NCI-H1694 treated with DMSO at 0.1 percent for 48 hours (cell line): ENCODE results near the gene CYP2A7.
A peak's percentile ranks its signal among the peaks of the same experiment; 100 is the strongest.
"Not testable (repeated sequence)": the region's sequence is repeated elsewhere in the genome, so short reads cannot be mapped to it uniquely, and the experiment has no call there.

Experiments used
- DNase-seq: peaks from one replicate; lab custom pipeline; 2025; lab: John Stamatoyannopoulos, UW

CYP2A7 gene

GRCh38 chr19:40882062-40882461 is at the start of gene CYP2A7:
Gene CYP2A7, minus strand, starts transcription at chr19:40882231. Its CDS starts 21 bp downstream, at chr19:40882210.
- DNase-seq: not testable (repeated sequence)

- DNase-seq: not testable (repeated sequence)
Measured at GRCh38 chr19:40930799-40931198, 48.8 kb upstream of the CYP2A7 start.

DNA sequence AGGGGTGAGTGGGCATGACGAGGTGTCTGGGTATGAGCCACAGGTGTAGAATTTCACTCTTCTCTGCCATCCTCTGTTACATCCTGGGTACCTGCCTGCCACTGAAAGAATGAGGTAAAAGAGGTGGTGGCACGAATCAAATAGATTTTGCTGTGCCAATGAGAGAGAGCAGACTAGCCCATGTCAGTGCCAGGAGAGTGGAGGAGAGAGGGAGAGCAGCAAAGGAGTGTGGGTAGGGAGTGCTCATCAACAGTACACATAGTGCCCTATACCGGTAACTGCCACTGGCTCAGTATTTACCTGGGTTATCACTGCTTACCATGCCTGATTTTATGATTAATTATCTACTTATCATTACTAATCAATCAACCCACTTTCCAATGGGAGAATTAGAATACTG is 47.9 kb upstream of the CYP2A7 start:
- DNase-seq: not testable (repeated sequence)

GRCh38 chr19:40928850-40929249 is 46.8 kb upstream of the CYP2A7 start:
- no peak for DNase-seq

GRCh38 chr19:40927567-40927966 is 45.5 kb upstream of the CYP2A7 start:
- no peak for DNase-seq

GRCh38 chr19:40926276-40926675 is 44.2 kb upstream of the CYP2A7 start:
- DNase-seq: not testable (repeated sequence)

DNA sequence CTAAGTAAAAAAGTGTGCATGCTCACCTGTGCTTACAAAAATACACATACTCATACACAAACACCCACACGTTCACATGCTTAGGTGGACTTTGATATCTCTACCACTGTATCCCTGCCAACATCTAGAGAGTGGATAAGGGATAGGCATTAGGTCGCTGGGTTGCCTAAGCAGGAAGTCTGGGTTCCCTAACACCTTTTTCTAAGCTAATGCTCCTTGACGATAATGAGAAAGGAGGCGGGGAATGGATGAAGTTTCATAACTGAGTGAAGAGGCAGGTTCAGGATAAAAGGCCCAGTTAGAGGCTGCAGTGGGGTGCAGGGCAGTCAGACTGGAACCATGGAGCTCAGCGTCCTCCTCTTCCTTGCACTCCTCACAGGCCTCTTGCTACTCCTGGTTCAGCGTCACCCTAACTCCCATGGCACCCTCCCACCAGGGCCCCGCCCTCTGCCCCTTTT is 41.9 kb upstream of the CYP2A7 start:
- DNase-seq: no peak

GRCh38 chr19:40922237-40923160 is 40.5 kb upstream of the CYP2A7 start:
- DNase-seq: not testable (repeated sequence)

DNA sequence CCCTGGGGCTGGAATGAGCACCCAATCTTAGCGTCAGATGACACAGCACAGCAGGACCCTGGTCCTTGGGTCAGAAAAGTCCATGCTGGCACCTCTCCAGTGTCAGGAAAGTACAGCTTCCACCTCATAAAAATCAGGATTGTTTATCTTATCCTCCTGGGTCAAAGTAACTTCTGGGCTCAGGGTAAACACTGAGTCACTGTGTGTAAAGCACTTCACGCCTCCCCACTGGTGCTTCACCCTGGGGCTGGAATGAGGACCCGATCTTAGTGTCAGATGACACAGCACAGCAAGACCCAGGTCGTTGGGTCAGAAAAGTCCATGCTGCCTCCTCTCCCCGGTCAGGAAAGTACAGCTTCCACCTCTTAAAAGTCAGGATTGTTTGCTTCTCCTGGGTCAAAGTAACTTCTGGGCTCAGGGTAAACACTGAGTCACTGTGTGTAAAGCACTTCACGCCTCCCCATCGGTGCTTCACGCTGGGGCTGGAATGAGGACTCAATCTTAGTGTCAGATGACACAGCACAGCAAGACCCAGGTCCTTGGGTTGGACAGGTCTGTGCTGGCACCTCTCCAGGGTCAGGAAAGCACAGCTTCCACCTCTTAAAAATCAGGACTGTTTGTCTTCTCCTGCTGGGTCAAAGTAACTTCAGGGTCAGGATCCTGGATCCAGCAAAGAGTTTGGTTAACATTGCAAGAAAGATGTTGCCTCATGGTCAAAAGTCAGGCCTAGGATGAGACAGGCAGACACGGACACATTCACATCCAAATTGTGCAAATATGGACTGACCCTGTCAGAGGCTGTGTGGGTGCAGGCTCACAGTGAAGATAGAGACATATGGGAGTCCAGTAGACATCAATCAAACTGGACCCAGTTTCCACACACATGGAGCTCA is 39.2 kb upstream of the CYP2A7 start:
- DNase-seq: no peak

DNA sequence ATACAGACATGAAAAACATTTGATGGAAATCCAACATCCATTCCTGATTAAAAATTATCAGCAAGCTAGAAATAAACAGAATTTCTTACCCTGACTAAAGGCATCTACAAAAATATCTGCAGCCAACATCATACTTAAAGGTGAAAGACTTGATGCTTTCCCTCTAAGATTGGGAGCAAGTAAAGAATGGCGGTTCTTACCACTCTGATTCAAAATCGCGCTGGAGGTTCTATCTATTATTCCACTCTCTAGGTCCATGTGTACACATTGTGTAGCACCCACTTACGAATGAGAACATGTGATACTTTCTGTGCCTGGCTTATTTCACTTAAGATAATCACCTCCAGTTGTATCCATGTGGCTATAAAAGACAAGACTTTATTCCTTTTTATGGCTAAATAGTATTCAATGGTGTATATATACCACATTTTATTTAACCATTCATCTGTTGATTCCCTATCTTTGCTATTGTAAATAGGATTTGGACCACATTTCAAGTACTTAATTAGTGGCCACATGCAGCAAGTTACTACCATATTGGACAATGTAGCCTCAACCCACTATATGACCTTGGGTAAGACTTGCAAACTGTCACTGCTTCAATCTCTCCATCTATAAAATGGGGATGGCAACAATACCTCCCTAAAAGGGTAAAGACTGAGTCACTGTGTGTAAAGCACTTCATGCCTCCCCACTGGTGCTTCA is 38.4 kb upstream of the CYP2A7 start:
- no peak for DNase-seq

- DNase-seq: not testable (repeated sequence)
Measured at GRCh38 chr19:40919530-40920299, 37.7 kb upstream of the CYP2A7 start.

- not testable (repeated sequence) for DNase-seq
Measured at GRCh38 chr19:40918303-40918702, 36.3 kb upstream of the CYP2A7 start.

DNA sequence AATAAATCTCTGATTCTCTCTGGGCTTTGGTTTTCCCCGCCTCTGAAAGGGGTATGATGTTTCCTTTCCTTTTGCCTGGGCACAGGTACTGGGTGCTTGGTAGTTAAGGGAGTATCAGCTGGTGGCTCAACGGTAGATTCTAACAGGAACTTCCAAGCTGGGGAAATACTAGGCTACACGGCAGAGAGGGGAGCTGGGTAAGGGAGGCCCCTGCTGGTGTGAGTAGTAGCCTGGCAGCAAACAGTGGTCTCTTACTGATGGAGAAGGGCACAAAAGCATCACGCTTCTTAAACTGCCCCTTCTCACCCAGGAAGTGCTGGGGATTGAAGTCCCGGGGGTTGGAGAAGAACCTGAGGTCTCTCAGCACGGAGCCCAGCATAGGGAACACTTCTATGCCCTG is 26.9 kb upstream of the CYP2A7 start:
- DNase-seq: no peak

DNA sequence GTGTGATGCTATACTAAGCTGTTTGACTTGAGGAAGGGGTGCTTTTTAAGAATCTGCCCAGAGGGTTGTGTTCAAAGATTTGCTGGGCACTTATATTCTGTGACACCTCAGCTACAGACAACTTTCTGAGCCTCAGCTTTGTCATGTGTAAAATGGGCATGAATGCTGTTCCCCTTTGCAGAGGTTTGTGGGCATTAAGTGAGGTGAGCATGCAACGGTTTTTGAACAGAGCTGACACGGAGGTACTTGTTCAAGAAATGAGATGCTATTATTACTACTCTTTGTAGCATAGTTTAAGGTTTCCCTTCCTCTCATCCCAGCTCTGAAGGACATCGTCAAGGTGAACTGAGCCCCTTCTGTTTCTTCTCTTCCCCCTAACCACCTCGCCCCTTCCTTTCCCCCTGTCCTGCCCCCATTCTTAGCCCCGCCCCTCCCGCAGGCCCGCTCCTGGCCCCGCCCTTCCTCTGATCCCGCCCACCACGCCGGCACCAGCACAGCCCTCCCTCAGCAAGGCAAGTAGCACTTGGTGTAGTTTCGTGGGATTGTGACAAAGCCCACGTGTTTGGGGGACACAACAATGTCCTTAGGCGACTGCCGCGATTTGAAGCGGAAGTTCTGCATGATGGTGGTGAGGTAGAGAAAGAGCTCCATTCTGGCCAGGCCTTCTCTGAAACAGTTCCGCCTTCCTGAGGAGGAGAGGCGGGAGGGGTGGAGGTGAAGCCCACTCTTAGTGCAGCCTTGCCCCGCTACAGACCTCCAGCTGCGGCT is 26.1 kb upstream of the CYP2A7 start:
- no peak for DNase-seq

- DNase-seq: no peak
Measured at GRCh38 chr19:40906512-40906911, 24.5 kb upstream of the CYP2A7 start.

GRCh38 chr19:40904673-40905156 is 22.7 kb upstream of the CYP2A7 start:
- DNase-seq: not testable (repeated sequence)

DNA sequence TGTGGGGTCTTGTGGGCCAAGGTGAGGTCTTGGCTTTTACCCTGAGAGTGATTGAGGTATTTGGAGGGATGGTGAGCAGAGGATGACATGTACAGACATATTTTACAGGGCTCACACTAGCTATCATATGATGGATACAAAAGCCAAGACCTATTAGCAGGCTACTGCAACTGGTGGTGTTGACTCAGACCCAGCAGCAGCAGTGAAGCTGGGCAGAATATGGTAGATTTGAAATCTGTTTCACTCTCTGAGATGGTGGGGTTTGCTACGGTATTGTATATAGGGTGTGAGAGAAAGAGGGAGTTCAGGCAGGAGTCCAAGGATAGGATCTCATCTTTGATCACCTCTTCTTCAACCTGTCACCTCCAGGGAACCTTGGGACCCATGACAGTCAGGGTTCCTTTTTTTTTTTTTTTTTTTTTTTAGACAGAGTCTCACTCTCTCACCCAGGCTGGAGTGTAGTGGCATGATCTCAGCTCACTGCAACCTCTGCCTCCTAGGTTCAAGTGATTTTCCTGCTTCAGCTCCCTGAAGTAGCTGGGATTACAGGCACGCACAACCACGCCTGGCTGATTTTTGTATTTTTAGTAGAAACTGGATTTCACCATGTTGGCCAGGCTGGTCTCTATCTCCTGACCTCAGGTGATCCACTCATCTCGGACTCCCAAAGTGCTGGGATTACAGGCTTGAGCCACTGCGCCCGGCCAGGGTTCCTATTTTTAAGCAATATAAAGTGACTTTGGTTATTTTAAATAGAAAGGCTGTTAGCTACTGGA is 20.1 kb upstream of the CYP2A7 start:
- not testable (repeated sequence) for DNase-seq

GRCh38 chr19:40900521-40900920 is 18.5 kb upstream of the CYP2A7 start:
- not testable (repeated sequence) for DNase-seq

GRCh38 chr19:40899964-40900363 is 17.9 kb upstream of the CYP2A7 start:
- DNase-seq: peak; percentile 1
